Vagina (tissue), 2 donors: ENCODE measurements around the gene HTR4.

Experiments
- POLR2A ChIP-seq, 2 donors: fragments of 450-650 bp; IDR thresholded peaks; one replicate each; pipeline ENCODE4 v1.6.1; 2017; ENCODE audit warnings: antibody characterized with exemption in 2 of 2, mild to moderate bottlenecking in 2 of 2, moderate library complexity in 2 of 2
- POLR2AphosphoS5 ChIP-seq, 2 donors: sonication (generic); formaldehyde crosslinking; IDR thresholded peaks; one replicate each; pipeline ENCODE4 v1.9.0; 2017; ENCODE audit warnings: antibody characterized with exemption in 2 of 2, mild to moderate bottlenecking in 2 of 2, low read depth in 1 of 2; ENCODE audit not compliant: insufficient read depth in 1 of 2
- TF ChIP-seq, protein P1 (sequence below), 3 experiments: fragments of 450-650 bp in 2 of 3; fragments of 200-600 bp in 1 of 3; sonication (generic) in 1 of 3; IDR thresholded peaks; one replicate each; pipeline ENCODE4 v1.5.1; 2017 to 2019; ENCODE audit warnings: antibody characterized with exemption in 3 of 3, mild to moderate bottlenecking in 2 of 3, moderate library complexity in 2 of 3

DNA sequence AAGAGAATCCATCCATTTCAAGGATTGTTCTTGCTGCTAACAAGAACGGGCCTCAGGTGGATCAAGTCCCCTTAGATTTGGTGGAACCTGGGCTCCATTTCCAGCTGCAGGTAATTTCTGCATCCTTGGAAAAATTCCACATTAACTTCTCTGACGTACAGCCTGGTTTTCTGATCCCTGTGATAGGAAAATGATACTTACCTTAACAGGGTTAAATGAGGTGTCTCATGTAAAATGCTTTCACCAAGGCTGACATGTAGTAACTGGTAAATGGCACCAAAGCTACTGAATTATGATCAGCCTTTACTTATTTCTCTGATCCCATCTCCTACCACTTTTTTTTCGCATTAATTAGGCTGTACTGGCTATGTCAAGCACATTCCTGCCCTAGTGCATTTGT, 176.9 kb downstream of the HTR4 start:
- TF ChIP-seq, protein P1, sequence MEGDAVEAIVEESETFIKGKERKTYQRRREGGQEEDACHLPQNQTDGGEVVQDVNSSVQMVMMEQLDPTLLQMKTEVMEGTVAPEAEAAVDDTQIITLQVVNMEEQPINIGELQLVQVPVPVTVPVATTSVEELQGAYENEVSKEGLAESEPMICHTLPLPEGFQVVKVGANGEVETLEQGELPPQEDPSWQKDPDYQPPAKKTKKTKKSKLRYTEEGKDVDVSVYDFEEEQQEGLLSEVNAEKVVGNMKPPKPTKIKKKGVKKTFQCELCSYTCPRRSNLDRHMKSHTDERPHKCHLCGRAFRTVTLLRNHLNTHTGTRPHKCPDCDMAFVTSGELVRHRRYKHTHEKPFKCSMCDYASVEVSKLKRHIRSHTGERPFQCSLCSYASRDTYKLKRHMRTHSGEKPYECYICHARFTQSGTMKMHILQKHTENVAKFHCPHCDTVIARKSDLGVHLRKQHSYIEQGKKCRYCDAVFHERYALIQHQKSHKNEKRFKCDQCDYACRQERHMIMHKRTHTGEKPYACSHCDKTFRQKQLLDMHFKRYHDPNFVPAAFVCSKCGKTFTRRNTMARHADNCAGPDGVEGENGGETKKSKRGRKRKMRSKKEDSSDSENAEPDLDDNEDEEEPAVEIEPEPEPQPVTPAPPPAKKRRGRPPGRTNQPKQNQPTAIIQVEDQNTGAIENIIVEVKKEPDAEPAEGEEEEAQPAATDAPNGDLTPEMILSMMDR (IDR thresholded peaks at IDR 0.05): no peak
- TF ChIP-seq POLR2A (IDR thresholded peaks at IDR 0.05) (no peak), POLR2AphosphoS5 (IDR thresholded peaks at IDR 0.05; ENCODE audit: insufficient read depth in 1 of 2, low read depth in 1 of 2) (no peak)
